Right lobe of liver (tissue), 6 donors: Measurements from ENCODE around the gene DNASE2. TPM values are rescaled to one million over a fixed set of nuclear protein-coding genes. Genes with fewer than 3 reads are reported as not detected.

Source experiments
- ATAC-seq, 4 donors: fragments of 200-7000 bp; cut with Tn5 transposase; one replicate each; pipeline ENCODE4 v1.9.1; 2020; ENCODE audit warnings: mild to moderate bottlenecking in 4 of 4, moderate library complexity in 4 of 4
- DNase-seq, 3 donors: peaks; one replicate each; pipeline ENCODE4 v3.0.0-alpha.2; 2020
- H3K27ac ChIP-seq, 3 donors: fragments of 200-600 bp; one replicate each; pipeline ENCODE4 v1.8.0; 2022
- H3K27me3 ChIP-seq, 2 donors: fragments of 200-600 bp; one replicate each; pipeline ENCODE4 v1.8.0; 2022
- H3K36me3 ChIP-seq, 4 donors: fragments of 200-600 bp; sonication (generic) in 1 of 4; one replicate each; pipeline versions ENCODE4 v1.5.1 to v1.8.0; 2017 to 2022; ENCODE audit warnings: control low read depth in 1 of 4
- H3K4me1 ChIP-seq, 4 donors: fragments of 200-600 bp; sonication (generic) in 1 of 4; one replicate each; pipeline versions ENCODE4 v1.5.1 to v1.8.0; 2017 to 2022; ENCODE audit warnings: control low read depth in 1 of 4
- H3K4me3 ChIP-seq, 3 donors: fragments of 200-600 bp; one replicate each; pipeline ENCODE4 v1.8.0; 2022
- H3K9me3 ChIP-seq, 4 donors: fragments of 200-600 bp; sonication (generic) in 1 of 4; one replicate each; pipeline versions ENCODE4 v1.5.1 to v1.8.0; 2017 to 2022; ENCODE audit warnings: control low read depth in 1 of 4
- POLR2A ChIP-seq: fragments of 450-650 bp; IDR thresholded peaks from one replicate; pipeline ENCODE4 v1.6.1; 2017; ENCODE audit warnings: antibody characterized with exemption, mild to moderate bottlenecking
- WGBS: methylation state at CpG from one replicate; pipeline ENCODE4 v1.1.6; 2018; ENCODE audit warnings: low coverage, low lambda C conversion rate; ENCODE audit not compliant: insufficient coverage; ENCODE audit errors: missing lambda C conversion rate; 5-methylcytosine and 5-hydroxymethylcytosine counted together
- intact Hi-C, 2 donors: fragments of 100-400 bp; cut with DNase I; formaldehyde crosslinking; loops; one replicate each; pipeline versions ENCODE4 v1.11.2 to v1.14.1; 2022
- total RNA-seq, 6 experiments: library from RNA; depleted of rRNA in 2 of 6; stranded (reverse); fragments of >200 nt in 2 of 6; fragmentation: NEBNext Ultra II Directional in 3 of 6; extraction: Animal tissue kit (Norgen Biotek cat#: 25700) in 3 of 6; gene quantifications; one replicate each; pipeline versions ENCODE4 v1.1.0 to v1.2.4, GENCODE V29; 2016 to 2023
- TF ChIP-seq, protein P1 (sequence below), 4 donors: fragments of 200-600 bp in 3 of 4; fragments of 450-650 bp in 1 of 4; IDR thresholded peaks; one replicate each; pipeline versions ENCODE4 v1.5.1 to v1.8.0; 2016 to 2022; ENCODE audit warnings: antibody characterized with exemption in 4 of 4, mild to moderate bottlenecking in 2 of 4
- donor health status: DM: no; HTN: yes; CAD: no.
- donor health status: DM: no; HTN: no; CAD: no.
- donor health status: DM: no; HTN: no; CAD: no.
- donor health status: DM: no; HTN: yes; CAD: no.
- donor health status: DM: no; HTN: yes; CAD: no.

Gene DNASE2
- total RNA-seq, 6 experiments from 2014 or later = 18.2 to 36.3 (median 26.8) TPM

DNA sequence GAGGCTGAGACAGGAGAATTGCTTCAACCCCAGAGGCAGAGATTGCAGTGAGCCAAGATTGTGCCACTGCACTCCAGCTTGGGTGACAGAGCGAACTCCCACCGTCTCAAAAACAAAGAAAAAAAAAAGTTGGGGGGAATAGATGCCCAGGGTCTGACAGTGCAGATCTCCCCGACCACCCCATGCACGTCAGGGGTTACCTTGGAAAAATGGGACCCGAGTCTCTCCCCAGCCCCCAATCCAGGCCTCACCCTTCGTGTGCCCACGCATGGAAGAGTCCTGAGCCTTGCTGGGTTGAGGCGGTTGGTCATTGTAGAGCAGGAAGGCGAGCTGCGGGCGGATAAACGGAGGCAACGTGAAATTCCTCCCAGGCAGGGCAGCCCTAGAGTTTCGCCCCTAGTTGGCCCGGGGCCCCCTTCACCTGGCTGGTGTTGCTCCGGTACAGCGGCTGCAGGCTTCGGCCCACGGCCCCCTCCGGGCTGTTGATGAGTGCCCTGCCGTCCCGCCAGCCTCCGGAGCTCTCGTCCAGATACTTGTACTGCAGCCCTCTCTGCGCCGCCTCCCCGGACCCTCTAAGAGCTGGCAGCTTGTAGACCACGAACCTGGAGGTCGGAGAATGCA lies 588 bp downstream of the DNASE2 start:
- TF ChIP-seq, protein P1, sequence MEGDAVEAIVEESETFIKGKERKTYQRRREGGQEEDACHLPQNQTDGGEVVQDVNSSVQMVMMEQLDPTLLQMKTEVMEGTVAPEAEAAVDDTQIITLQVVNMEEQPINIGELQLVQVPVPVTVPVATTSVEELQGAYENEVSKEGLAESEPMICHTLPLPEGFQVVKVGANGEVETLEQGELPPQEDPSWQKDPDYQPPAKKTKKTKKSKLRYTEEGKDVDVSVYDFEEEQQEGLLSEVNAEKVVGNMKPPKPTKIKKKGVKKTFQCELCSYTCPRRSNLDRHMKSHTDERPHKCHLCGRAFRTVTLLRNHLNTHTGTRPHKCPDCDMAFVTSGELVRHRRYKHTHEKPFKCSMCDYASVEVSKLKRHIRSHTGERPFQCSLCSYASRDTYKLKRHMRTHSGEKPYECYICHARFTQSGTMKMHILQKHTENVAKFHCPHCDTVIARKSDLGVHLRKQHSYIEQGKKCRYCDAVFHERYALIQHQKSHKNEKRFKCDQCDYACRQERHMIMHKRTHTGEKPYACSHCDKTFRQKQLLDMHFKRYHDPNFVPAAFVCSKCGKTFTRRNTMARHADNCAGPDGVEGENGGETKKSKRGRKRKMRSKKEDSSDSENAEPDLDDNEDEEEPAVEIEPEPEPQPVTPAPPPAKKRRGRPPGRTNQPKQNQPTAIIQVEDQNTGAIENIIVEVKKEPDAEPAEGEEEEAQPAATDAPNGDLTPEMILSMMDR (IDR thresholded peaks at IDR 0.05) = no peak
- no peak for TF ChIP-seq POLR2A
- Histone ChIP-seq H3K27me3 (no peaks in the 10 kb centered on the region), H3K9me3 (peaks cover 0 to 5% (median 0%) of the 10 kb centered on the region in 4 donors), H3K27ac (peak overlapping the region; percentile 63 to 71 (median 68)), H3K4me1 (peaks cover 0 to 13% (median 0%) of the 10 kb centered on the region in 4 donors), H3K4me3 (peak overlapping the region; percentile 51 to 72 (median 70)), H3K36me3 (peaks cover 0 to 5% (median 0%) of the 10 kb centered on the region in 4 donors)
- intact Hi-C loops = loop anchor here in 1 of 2 donors (10.0 kb wide), 1 partner anchor 54 kb away; the partner anchor contains the start of genes CALR and FARSA
- ATAC-seq (peak; percentile 19 to 41 (median 28)), DNase-seq (peak in 1 of 3 donors; percentile 68)
- WGBS = 20% methylated on average over 22 of the region's 29 CpGs

DNA sequence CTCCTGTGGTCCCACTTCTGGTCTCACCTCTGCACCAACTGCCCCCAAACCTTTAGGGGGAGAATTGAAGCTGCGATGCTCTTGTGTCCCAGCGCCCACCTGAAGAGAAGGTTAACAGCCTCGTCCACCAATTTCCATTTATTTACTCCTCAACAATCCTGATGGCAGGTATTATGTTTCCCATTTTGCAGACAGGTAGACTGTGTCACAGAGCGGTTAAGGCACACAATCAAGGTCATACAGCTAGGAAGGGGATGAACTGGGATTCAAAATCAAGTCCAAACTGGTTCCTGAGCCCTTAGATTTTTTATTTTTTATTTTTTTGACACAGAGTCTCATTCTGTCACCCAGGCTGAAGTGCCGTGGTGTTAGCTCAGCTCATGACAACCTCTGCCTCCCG lies 6.2 kb downstream of the DNASE2 start:
- 87% methylated on average over 4 of the region's 6 CpGs for WGBS
- no peaks in the 10 kb centered on the region for H3K27me3 ChIP-seq
- H3K36me3 ChIP-seq = peaks cover 0 to 5% (median 0%) of the 10 kb centered on the region in 4 donors
- no peaks in the 10 kb centered on the region for H3K4me1 ChIP-seq
- no peak overlapping the region for H3K27ac ChIP-seq
- intact Hi-C loops = no loop called here
- no peak for TF ChIP-seq POLR2A
- TF ChIP-seq, protein P1 (IDR thresholded peaks at IDR 0.05) = no peak
- DNase-seq (no peak), ATAC-seq (no peak)
- H3K4me3 ChIP-seq = no peak overlapping the region
- no peaks in the 10 kb centered on the region for H3K9me3 ChIP-seq

DNA sequence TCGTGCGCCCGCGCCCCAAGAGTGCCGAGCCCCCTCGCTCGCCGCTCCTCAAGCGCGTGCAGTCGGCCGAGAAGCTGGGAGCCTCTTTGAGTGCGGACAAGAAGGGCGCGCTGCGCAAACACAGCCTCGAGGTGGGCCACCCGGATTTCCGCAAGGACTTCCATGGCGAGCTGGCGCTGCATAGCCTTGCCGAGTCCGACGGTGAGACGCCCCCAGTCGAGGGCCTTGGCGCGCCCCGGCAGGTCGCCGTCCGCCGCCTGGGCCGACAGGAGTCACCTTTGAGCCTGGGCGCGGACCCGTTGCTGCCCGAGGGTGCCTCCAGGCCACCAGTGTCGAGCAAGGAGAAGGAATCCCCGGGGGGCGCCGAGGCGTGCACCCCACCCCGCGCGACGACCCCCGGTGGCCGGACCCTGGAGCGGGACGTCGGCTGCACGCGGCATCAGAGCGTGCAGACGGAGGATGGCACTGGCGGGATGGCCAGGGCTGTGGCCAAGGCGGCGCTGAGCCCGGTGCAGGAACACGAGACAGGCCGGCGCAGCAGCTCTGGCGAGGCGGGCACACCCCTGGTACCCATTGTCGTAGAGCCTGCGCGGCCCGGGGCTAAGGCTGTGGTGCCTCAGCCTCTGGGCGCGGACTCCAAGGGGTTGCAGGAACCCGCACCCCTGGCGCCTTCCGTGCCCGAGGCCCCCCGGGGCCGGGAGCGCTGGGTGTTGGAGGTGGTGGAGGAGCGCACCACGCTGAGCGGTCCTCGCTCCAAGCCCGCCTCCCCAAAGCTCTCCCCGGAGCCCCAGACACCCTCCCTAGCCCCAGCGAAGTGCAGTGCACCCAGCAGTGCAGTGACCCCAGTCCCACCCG lies 7.1 kb downstream of the DNASE2 start:
- no peak for DNase-seq
- Histone ChIP-seq H3K4me1 (no peaks in the 10 kb centered on the region), H3K27ac (no peak overlapping the region), H3K27me3 (no peaks in the 10 kb centered on the region), H3K36me3 (peaks cover 0 to 5% (median 0%) of the 10 kb centered on the region in 4 donors), H3K4me3 (peak overlapping the region in 1 of 3 donors; percentile 27), H3K9me3 (no peaks in the 10 kb centered on the region)
- ATAC-seq = peak in 1 of 4 donors; percentile 5
- TF ChIP-seq, protein P1 (IDR thresholded peaks at IDR 0.05) = no peak
- no peak for TF ChIP-seq POLR2A
- intact Hi-C loops = no loop called here
- 94% methylated on average over 21 of the region's 86 CpGs for WGBS

DNA sequence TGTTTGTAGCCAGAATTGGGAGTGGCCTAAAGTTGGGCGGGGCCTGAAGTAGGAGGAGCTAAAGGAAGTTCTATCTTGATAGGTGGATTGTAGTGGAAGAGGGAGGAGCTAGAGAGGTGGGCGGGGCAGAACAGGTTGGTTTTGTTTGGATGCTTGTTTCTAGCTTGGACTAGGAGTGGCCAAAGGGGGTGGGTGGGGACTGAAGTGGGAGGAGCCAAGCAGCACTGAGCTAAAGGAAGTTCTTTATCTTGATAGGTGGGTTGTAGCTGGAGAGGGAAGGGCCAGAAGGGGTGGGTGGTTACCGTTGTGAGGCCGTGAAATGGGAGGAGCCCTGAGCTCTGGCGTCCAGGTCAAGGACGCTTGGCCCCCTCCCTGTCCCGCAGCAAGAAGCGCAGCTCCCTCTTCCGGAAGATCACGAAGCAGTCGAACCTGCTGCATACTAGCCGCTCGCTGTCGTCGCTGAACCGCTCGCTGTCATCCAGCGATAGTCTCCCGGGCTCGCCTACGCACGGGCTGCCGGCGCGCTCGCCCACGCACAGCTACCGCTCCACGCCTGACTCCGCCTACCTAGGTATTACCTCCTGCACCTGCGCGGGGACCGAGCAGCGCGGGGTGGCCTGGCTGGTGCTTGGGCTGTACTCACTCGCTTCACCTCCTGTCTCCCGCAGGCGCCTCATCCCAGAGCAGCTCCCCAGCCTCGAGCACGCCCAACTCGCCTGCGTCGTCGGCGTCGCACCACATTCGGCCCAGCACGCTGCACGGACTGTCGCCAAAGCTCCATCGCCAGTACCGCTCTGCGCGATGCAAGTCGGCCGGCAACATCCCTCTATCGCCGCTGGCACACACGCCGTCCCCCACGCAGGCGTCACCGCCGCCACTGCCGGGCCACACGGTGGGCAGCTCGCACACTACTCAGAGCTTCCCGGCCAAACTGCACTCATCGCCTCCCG lies 8.0 kb downstream of the DNASE2 start:
- no peaks in the 10 kb centered on the region for H3K4me1 ChIP-seq
- TF ChIP-seq, protein P1 (IDR thresholded peaks at IDR 0.05) = no peak
- no peak for TF ChIP-seq POLR2A
- DNase-seq (peak; percentile 63 to 75 (median 69)), ATAC-seq (peak; percentile 74 to 88 (median 86))
- H3K27me3 ChIP-seq = no peaks in the 10 kb centered on the region
- no peaks in the 10 kb centered on the region for H3K9me3 ChIP-seq
- intact Hi-C loops = no loop called here
- peak overlapping the region; percentile 9 to 27 (median 18) for H3K4me3 ChIP-seq
- H3K36me3 ChIP-seq = peaks cover 0 to 5% (median 0%) of the 10 kb centered on the region in 4 donors
- 32% methylated on average over 9 of the region's 70 CpGs for WGBS
- no peak overlapping the region for H3K27ac ChIP-seq
